DOHH2 (cell line): ENCODE data around the gene ZNF30.
"Not testable (repeated sequence)": the region's sequence is repeated elsewhere in the genome, so short reads cannot be mapped to it uniquely, and the experiment has no call there.

Source experiments
- H3F3A ChIP-seq: fragments of 200-600 bp; sonication (generic), shearing (Covaris generic); 2 replicates; pipeline ENCODE4 v1.6.0; 2016; ENCODE audit warnings: antibody characterized with exemption, mild to moderate bottlenecking; ENCODE audit not compliant: control insufficient read depth, insufficient read depth
- H3K27ac ChIP-seq: fragments of 200-600 bp; sonication (generic); 2 replicates; pipeline ENCODE4 v1.5.1; 2014; ENCODE audit warnings: low read depth, mild to moderate bottlenecking, low read length, moderate library complexity
- H3K27me3 ChIP-seq: fragments of 200-600 bp; sonication (generic); 2 replicates; pipeline ENCODE4 v1.6.1; 2014; ENCODE audit warnings: mild to moderate bottlenecking, low read length, mixed read lengths; ENCODE audit not compliant: control insufficient read depth
- H3K36me3 ChIP-seq: fragments of 200-600 bp; sonication (generic); 2 replicates; pipeline ENCODE4 v1.6.1; 2014; ENCODE audit warnings: mild to moderate bottlenecking, low read length, moderate library complexity, mixed read lengths; ENCODE audit not compliant: control insufficient read depth
- H3K4me1 ChIP-seq: fragments of 200-600 bp; sonication (generic); 2 replicates; pipeline ENCODE4 v1.6.1; 2014; ENCODE audit warnings: mild to moderate bottlenecking, low read length, mixed read lengths; ENCODE audit not compliant: control insufficient read depth
- H3K4me2 ChIP-seq: fragments of 200-600 bp; sonication (generic); 2 replicates; pipeline ENCODE4 v1.6.0; 2014; ENCODE audit warnings: mild to moderate bottlenecking, low read length, moderate library complexity
- H3K4me3 ChIP-seq: fragments of 200-600 bp; sonication (generic); 2 replicates; pipeline ENCODE4 v1.5.1; 2014; ENCODE audit warnings: mild to moderate bottlenecking, low read length, mixed read lengths
- H3K79me2 ChIP-seq: fragments of 200-600 bp; sonication (generic); 2 replicates; pipeline ENCODE4 v1.6.1; 2014; ENCODE audit warnings: mild to moderate bottlenecking, low read length, mixed read lengths; ENCODE audit not compliant: control insufficient read depth
- H3K9me2 ChIP-seq: fragments of 200-600 bp; sonication (generic); replicated peaks from 2 replicates; pipeline ENCODE4 v1.6.1; 2014; ENCODE audit warnings: mild to moderate bottlenecking, low read length, mixed read lengths; ENCODE audit not compliant: control insufficient read depth
- H3K9me3 ChIP-seq: fragments of 200-600 bp; sonication (generic); 2 replicates; pipeline ENCODE4 v1.6.1; 2014; ENCODE audit warnings: antibody characterized with exemption, low read length, mixed read lengths; ENCODE audit not compliant: control insufficient read depth, insufficient read depth
- H4K20me1 ChIP-seq: fragments of 200-600 bp; sonication (generic); 2 replicates; pipeline ENCODE4 v1.6.0; 2014; ENCODE audit warnings: low read depth, mild to moderate bottlenecking, antibody characterized with exemption, low read length, moderate library complexity; ENCODE audit not compliant: control insufficient read depth, insufficient read depth
- CTCF ChIP-seq: fragments of 200-600 bp; sonication (generic); IDR thresholded peaks from one replicate; pipeline ENCODE4 v1.5.1; 2014; ENCODE audit warnings: antibody characterized with exemption, mild to moderate bottlenecking, low read depth, low read length; ENCODE audit not compliant: poor library complexity, severe bottlenecking
- EZH2phosphoT487 ChIP-seq: fragments of 200-600 bp; sonication (generic); IDR thresholded peaks from 2 replicates; pipeline ENCODE4 v1.6.1; 2017; ENCODE audit warnings: borderline replicate concordance, mild to moderate bottlenecking, antibody characterized with exemption, low read length, moderate library complexity, mixed read lengths

ZNF30 gene

GRCh38 chr19:34904664-34905527 is 21.8 kb upstream of the ZNF30 start:
- Histone ChIP-seq H3K79me2 (no peaks in the 10 kb centered on the region), H3K27ac (no peak overlapping the region), H3K9me3 (no peaks in the 10 kb centered on the region), H3F3A (no peaks in the 10 kb centered on the region), H3K4me2 (no peak overlapping the region), H3K27me3 (peaks cover 4% of the 10 kb centered on the region; the same call in 1 of the 2 replicates), H3K4me1 (no peaks in the 10 kb centered on the region), H3K36me3 (no peaks in the 10 kb centered on the region), H3K9me2 (no peaks in the 10 kb centered on the region), H3K4me3 (no peak overlapping the region), H4K20me1 (no peaks in the 10 kb centered on the region)
- TF ChIP-seq EZH2phosphoT487: no peak
- TF ChIP-seq CTCF: no peak

GRCh38 chr19:34910770-34911169 is 15.9 kb upstream of the ZNF30 start:
- Histone ChIP-seq H3K4me3 (no peak overlapping the region), H3K27me3 (no peaks in the 10 kb centered on the region), H3K4me1 (no peaks in the 10 kb centered on the region), H4K20me1 (no peaks in the 10 kb centered on the region), H3K36me3 (no peaks in the 10 kb centered on the region), H3K27ac (no peak overlapping the region), H3K4me2 (no peak overlapping the region), H3K9me3 (no peaks in the 10 kb centered on the region; the same call in 1 of the 2 replicates), H3K9me2 (no peaks in the 10 kb centered on the region), H3K79me2 (no peaks in the 10 kb centered on the region), H3F3A (no peaks in the 10 kb centered on the region)
- no peak for TF ChIP-seq EZH2phosphoT487
- TF ChIP-seq CTCF: no peak

- H3K4me3 ChIP-seq, H3K4me1 ChIP-seq, H3K27ac ChIP-seq, H3K4me2 ChIP-seq, H3F3A ChIP-seq, H3K27me3 ChIP-seq, H3K9me2 ChIP-seq, H3K79me2 ChIP-seq, H4K20me1 ChIP-seq, H3K36me3 ChIP-seq: not testable (repeated sequence)
- H3K9me3 ChIP-seq: peaks cover 19% of the 10 kb centered on the region; the same call in 1 of the 2 replicates
These were observed 9.6 kb upstream of the ZNF30 start for GRCh38 chr19:34917144-34917543.

GRCh38 chr19:34918190-34918589 is 8.5 kb upstream of the ZNF30 start:
- Histone ChIP-seq H3K4me1 (no peaks in the 10 kb centered on the region), H4K20me1 (no peaks in the 10 kb centered on the region), H3K27ac (no peak overlapping the region), H3K36me3 (no peaks in the 10 kb centered on the region), H3K27me3 (no peaks in the 10 kb centered on the region), H3K9me3 (peaks cover 19% of the 10 kb centered on the region; the same call in 1 of the 2 replicates), H3F3A (no peaks in the 10 kb centered on the region), H3K79me2 (no peaks in the 10 kb centered on the region), H3K9me2 (no peaks in the 10 kb centered on the region), H3K4me2 (no peak overlapping the region), H3K4me3 (no peak overlapping the region)
- TF ChIP-seq EZH2phosphoT487: no peak
- TF ChIP-seq CTCF: no peak

- H3K36me3 ChIP-seq, H3K9me2 ChIP-seq, H3K4me2 ChIP-seq, H3K4me1 ChIP-seq, H3K79me2 ChIP-seq, H3K4me3 ChIP-seq, H3K27me3 ChIP-seq, H3K27ac ChIP-seq, H3F3A ChIP-seq, H4K20me1 ChIP-seq: not testable (repeated sequence)
- H3K9me3 ChIP-seq: peaks cover 19% of the 10 kb centered on the region; the same call in 1 of the 2 replicates
These were observed 6.5 kb upstream of the ZNF30 start for GRCh38 chr19:34920090-34920786.
